Adrenal gland (tissue), 12 donors: Measurements from ENCODE around the gene ACSF3. TPM values are rescaled to one million over a fixed set of nuclear protein-coding genes. Genes with fewer than 3 reads are reported as not detected.

ENCODE experiments used
- DNase-seq, 7 donors: peaks; one replicate each; pipeline ENCODE4 v3.0.0-alpha.2; 2019 to 2020
- H3K27ac ChIP-seq, 5 donors: fragments of 200-600 bp; sonication (generic) in 4 of 5; 1 replicate in 3 of 5; 2 replicates in 2 of 5; pipeline versions ENCODE4 v1.5.1 to v1.8.0; 2016 to 2020; ENCODE audit warnings: mild to moderate bottlenecking in 1 of 5
- H3K27me3 ChIP-seq: fragments of 200-600 bp; 2 replicates; pipeline ENCODE4 v1.8.0; 2021
- H3K36me3 ChIP-seq, 2 donors: fragments of 200-600 bp; replicated peaks in 1 of 2; 1 replicate in 1 of 2; 2 replicates in 1 of 2; pipeline versions ENCODE4 v1.5.1 to v1.8.0; 2018 to 2022
- H3K4me1 ChIP-seq, 2 donors: fragments of 200-600 bp; replicated peaks in 1 of 2; 1 replicate in 1 of 2; 2 replicates in 1 of 2; pipeline versions ENCODE4 v1.5.1 to v1.8.0; 2018 to 2021
- H3K4me3 ChIP-seq, 4 donors: fragments of 200-600 bp; sonication (generic) in 3 of 4; one replicate each; pipeline ENCODE4 v1.5.1; 2016 to 2018
- H3K9me3 ChIP-seq, 3 donors: fragments of 200-600 bp; sonication (generic) in 1 of 3; replicated peaks in 1 of 3; 1 replicate in 2 of 3; 2 replicates in 1 of 3; pipeline versions ENCODE4 v1.5.1 to v1.8.0; 2016 to 2021
- POLR2A ChIP-seq, 2 donors: fragments of 450-650 bp; IDR thresholded peaks; one replicate each; pipeline ENCODE4 v1.6.1; 2017; ENCODE audit warnings: antibody characterized with exemption in 2 of 2, mild to moderate bottlenecking in 2 of 2, moderate library complexity in 1 of 2
- WGBS, 4 donors: extraction: QIAGEN DNeasy Blood & Tissue Kit in 2 of 4; methylation state at CpG; one replicate each; pipeline versions ENCODE4 v1.1.5 to v1.1.7; 2013 to 2017; 5-methylcytosine and 5-hydroxymethylcytosine counted together
- intact Hi-C, 2 donors: fragments of 100-400 bp; cut with DNase I; formaldehyde crosslinking; loops; one replicate each; pipeline versions ENCODE4 v1.14.1 to v1.15.0; 2022 to 2023
- polyA plus RNA-seq, 3 donors: library from polyadenylated mRNA; stranded (reverse); fragments of 200-250 nt in 2 of 3; fragments of 350-450 nt in 1 of 3; fragmentation: Illumina TruSeq in 1 of 3; extraction: RNeasy Lipid Tissue Mini Kit (QIAGEN cat#74804) in 1 of 3; gene quantifications; one replicate each; pipeline ENCODE4 v1.2.3, GENCODE V29; 2013 to 2014
- total RNA-seq, 9 donors: library from RNA; depleted of rRNA in 4 of 9; stranded (reverse); fragments of >200 nt in 4 of 9; fragments of 120-200 nt in 1 of 9; fragmentation: NEBNext Ultra II Directional in 1 of 9; extraction: Animal tissue kit (Norgen Biotek cat#: 25700) in 1 of 9; gene quantifications; one replicate each; pipeline versions ENCODE4 v1.1.0 to v1.2.4, GENCODE V29; 2013 to 2023
- TF ChIP-seq, protein P1 (sequence below), 6 experiments: fragments of 450-650 bp in 4 of 6; fragments of 200-600 bp in 2 of 6; sonication (generic) in 1 of 6; IDR thresholded peaks; 1 replicate in 5 of 6; 2 replicates in 1 of 6; pipeline versions ENCODE4 v1.5.1 to v1.8.0; 2016 to 2021; ENCODE audit warnings: antibody characterized with exemption in 6 of 6, mild to moderate bottlenecking in 2 of 6, moderate library complexity in 1 of 6
- donor health status: healthy with polysubstance abuse.
- donor health status: Bipolar disorder and iron deficiency.
- donor health status: DM: yes; HTN: yes; CAD: no.
- donor health status: DM: no; HTN: no; CAD: no.
- donor health status: DM: no; HTN: no; CAD: no.
- donor health status: DM: yes; HTN: yes; CAD: no.

The ACSF3 gene
- total and polyA plus RNA-seq, 12 donors, result 32.4 to 90.3 (median 57.0) TPM

DNA sequence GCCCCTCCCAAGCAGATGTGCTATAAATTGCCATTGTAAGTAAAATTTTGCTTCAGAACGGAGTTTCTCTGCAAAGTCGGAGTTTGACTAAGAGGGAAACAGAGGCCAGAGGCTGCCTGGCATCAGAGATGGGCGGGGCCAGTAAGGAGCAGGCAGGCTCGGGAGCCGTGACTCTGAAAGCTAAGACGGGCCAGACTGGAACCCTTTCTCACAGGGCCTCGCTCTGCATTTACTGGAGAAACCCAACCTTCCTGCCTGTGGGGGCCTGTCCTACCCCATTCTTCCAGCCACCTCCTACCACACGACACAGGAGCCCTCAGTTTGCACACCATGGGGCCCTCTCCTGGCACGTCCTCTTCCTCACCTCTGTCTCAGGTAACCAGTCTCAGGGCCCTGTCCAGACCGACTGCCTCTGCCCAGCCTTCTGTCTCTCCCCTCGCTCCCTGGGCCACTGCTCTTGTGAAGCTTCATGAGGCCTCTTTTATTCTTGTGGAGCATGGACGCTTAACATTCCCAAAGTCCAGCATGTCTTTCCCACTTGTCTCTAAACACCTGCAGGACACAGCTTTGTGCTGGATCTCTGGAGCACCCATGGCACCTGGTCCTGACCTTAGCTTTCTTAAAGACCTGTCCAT is 48.4 kb upstream of the ACSF3 start:
- TF ChIP-seq POLR2A (IDR thresholded peaks at IDR 0.05), result no peak
- TF ChIP-seq, protein P1, sequence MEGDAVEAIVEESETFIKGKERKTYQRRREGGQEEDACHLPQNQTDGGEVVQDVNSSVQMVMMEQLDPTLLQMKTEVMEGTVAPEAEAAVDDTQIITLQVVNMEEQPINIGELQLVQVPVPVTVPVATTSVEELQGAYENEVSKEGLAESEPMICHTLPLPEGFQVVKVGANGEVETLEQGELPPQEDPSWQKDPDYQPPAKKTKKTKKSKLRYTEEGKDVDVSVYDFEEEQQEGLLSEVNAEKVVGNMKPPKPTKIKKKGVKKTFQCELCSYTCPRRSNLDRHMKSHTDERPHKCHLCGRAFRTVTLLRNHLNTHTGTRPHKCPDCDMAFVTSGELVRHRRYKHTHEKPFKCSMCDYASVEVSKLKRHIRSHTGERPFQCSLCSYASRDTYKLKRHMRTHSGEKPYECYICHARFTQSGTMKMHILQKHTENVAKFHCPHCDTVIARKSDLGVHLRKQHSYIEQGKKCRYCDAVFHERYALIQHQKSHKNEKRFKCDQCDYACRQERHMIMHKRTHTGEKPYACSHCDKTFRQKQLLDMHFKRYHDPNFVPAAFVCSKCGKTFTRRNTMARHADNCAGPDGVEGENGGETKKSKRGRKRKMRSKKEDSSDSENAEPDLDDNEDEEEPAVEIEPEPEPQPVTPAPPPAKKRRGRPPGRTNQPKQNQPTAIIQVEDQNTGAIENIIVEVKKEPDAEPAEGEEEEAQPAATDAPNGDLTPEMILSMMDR (IDR thresholded peaks at IDR 0.05), result no peak
- H3K9me3 ChIP-seq, result no peaks in the 10 kb centered on the region
- no peak for DNase-seq
- H3K27ac ChIP-seq, result no peak overlapping the region
- WGBS, 4 donors, result 58 to 76% (median 65%) methylated on average over 11 to 12 of the region's 12 CpGs
- intact Hi-C loops, result no loop called here
- H3K36me3 ChIP-seq, result no peaks in the 10 kb centered on the region
- H3K4me1 ChIP-seq, result no peaks in the 10 kb centered on the region
- no peak overlapping the region for H3K4me3 ChIP-seq
- peaks cover 22% of the 10 kb centered on the region for H3K27me3 ChIP-seq

DNA sequence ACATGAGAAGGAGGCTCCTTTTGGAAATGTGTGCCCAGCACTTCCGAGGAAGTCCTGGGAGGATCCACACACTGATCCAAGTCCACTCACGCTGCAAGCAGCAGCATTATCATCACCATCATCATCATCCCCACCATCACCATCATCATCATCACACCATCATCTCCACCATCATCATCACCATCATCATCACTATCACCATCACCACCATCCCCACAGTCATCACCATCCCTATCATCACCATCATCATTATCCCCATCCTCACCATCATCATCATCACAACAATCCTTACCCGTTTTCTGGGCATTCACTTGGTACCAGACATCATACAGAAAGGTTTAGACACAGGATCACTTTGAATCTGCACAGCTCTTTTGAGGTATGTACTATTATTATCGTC is 47.8 kb upstream of the ACSF3 start:
- Histone ChIP-seq H3K4me1 (no peaks in the 10 kb centered on the region), H3K27ac (no peak overlapping the region), H3K27me3 (peaks cover 22% of the 10 kb centered on the region), H3K4me3 (no peak overlapping the region), H3K36me3 (no peaks in the 10 kb centered on the region), H3K9me3 (no peaks in the 10 kb centered on the region)
- 81 to 87% (median 85%) methylated on average over 4 of the region's 4 CpGs for WGBS, 4 donors
- intact Hi-C loops, result no loop called here
- no peak for TF ChIP-seq POLR2A (IDR thresholded peaks at IDR 0.05)
- TF ChIP-seq, protein P1 (IDR thresholded peaks at IDR 0.05), result no peak
- no peak for DNase-seq

DNA sequence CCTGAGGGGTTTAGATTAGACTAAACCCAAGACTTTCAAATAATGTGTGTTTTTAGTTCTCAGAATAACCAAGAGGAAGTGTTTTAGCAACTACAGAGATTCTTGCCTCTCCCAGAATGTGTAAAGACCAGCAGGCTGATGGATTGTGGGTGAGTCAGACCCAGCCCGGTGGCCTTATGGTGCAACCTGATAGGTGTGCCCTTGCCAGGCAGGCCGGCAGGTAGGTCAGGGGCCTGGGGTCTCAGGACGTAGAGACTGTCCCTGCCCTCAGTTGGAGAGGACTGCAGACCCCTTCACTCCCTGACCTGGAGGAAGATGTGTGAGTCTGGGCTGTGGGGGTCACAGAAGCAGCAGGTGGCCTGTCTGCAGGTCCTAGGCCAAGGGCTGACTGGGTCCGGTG is 47.2 kb upstream of the ACSF3 start:
- H3K27ac ChIP-seq, result no peak overlapping the region
- H3K4me3 ChIP-seq, result no peak overlapping the region
- TF ChIP-seq POLR2A (IDR thresholded peaks at IDR 0.05), result no peak
- TF ChIP-seq, protein P1 (IDR thresholded peaks at IDR 0.05), result no peak
- no peaks in the 10 kb centered on the region for H3K9me3 ChIP-seq
- WGBS, 4 donors, result 80 to 89% (median 85%) methylated on average over 2 to 4 of the region's 4 CpGs
- no peaks in the 10 kb centered on the region for H3K36me3 ChIP-seq
- intact Hi-C loops, result no loop called here
- H3K4me1 ChIP-seq, result no peaks in the 10 kb centered on the region
- DNase-seq, result no peak
- H3K27me3 ChIP-seq, result peaks cover 24% of the 10 kb centered on the region

DNA sequence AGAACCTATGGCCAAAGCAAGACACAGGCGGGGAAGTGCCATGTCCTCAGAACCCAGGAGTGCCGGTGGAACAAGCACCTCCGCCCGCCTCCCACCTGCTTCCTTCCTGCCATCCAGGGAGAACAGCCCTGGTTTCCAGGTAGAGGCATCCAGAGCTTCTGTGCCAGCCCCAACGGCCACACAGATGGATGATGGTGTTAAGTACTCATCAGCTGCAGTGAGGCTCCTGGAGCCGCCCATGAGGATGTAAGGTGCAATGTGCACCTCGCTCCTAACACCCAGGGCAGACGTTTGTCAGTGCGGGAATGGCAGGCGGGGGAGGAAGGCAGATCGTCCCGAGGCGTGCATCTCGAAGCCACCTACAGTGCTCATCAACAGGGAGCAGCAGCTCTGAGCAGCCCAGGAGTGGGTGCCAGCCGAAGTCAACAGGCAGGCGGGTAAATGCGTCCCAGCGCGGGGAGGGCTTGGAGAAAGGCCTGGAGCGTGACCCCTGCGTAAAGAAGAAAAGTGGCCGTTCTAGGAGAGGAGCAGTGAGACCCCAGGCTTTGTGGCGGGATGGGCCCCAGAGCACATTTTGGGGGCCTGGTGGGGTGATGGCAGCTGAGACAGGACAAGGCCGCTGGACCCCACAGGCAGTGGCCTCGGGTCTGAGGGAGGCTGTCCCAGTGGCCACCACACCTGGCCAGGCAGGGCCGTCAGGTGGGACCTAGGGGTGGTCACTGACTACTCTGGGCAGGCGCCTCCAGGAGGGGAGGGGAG is 46.1 kb upstream of the ACSF3 start:
- H3K4me3 ChIP-seq, result no peak overlapping the region
- intact Hi-C loops, result no loop called here
- no peaks in the 10 kb centered on the region for H3K4me1 ChIP-seq
- WGBS, 4 donors, result 63 to 75% (median 64%) methylated on average over 14 to 27 of the region's 27 CpGs
- no peak overlapping the region for H3K27ac ChIP-seq
- H3K9me3 ChIP-seq, result no peaks in the 10 kb centered on the region
- H3K27me3 ChIP-seq, result peaks cover 25% of the 10 kb centered on the region
- TF ChIP-seq, protein P1 (IDR thresholded peaks at IDR 0.05), result no peak
- no peak for TF ChIP-seq POLR2A (IDR thresholded peaks at IDR 0.05)
- no peaks in the 10 kb centered on the region for H3K36me3 ChIP-seq
- DNase-seq, result no peak
